ENCODE results near the gene PAPOLB.

The PAPOLB gene

DNA sequence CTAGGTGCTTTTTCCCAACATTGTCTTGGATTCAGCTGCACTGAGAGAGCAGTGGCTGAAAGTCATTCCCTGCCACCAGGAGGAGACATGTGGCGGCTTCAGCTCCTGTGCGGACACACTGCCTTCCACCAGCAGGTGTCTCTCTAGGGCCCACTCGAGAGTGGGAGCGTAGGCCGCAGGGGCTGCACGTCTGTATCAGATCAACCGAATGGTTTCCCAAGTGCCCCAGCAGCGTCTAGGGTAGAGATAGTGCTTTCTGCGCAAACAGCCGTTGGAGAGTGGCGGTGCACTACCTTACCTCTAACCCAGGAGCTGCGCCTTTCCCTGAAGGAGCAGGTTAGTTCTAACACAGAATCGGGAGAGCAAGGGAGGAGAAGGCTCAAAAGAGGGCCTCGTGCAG lies 31.7 kb downstream of the PAPOLB start:
- no peak for DNase-seq (ENCODE audit: low spot score)
- no peak for TF ChIP-seq CTCF (IDR thresholded peaks at IDR 0.05)
- no peak overlapping the region for H3K27ac ChIP-seq
- no peak overlapping the region for H3K4me3 ChIP-seq

GRCh38 chr7:4828720-4829383 lies 33.0 kb downstream of the PAPOLB start:
- DNase-seq (ENCODE audit: low spot score): no peak
- TF ChIP-seq CTCF (IDR thresholded peaks at IDR 0.05): no peak
- H3K4me3 ChIP-seq: no peak overlapping the region
- no peak overlapping the region for H3K27ac ChIP-seq

GRCh38 chr7:4825081-4825480 lies 36.7 kb downstream of the PAPOLB start:
- no peak for DNase-seq (ENCODE audit: low spot score)
- Histone ChIP-seq H3K4me3 (no peak overlapping the region), H3K27ac (no peak overlapping the region)
- TF ChIP-seq CTCF (IDR thresholded peaks at IDR 0.05): no peak

GRCh38 chr7:4824120-4824775 lies 37.6 kb downstream of the PAPOLB start:
- DNase-seq (ENCODE audit: low spot score): no peak
- no peak overlapping the region for H3K4me3 ChIP-seq
- TF ChIP-seq CTCF (IDR thresholded peaks at IDR 0.05): no peak
- no peak overlapping the region for H3K27ac ChIP-seq

DNA sequence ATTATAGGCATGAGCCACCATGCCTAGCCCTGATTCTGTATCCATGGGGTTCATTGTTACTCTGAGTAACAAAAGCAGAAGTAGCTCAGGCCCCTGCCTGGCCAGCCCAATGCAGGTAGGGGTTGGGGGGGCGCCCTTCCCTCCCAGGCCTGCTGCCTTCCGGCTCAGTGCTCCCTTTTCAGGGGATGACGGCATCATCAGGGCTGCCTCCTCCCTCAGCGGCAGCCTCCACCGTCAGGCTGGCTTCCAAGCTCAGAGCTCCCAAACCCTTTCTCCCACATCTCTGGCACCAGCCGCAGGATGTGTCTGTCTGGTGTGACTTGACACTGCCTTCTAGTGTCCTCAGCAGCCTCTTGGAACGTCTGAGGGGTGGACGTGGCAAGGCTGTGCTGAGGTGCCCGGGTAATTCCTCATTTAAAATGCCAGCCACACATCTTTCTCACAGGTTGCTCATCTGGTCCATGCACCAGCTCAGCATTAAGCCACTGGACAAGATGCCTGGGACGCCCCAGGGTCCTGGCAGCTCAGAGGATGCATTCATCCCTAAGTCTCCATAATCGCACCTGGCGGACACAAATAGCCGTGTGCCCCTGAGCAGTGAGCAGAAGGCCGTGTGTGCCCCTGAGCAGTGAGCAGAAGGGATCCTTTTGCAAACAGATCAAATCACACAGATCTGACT lies 38.2 kb downstream of the PAPOLB start:
- no peak for TF ChIP-seq CTCF (IDR thresholded peaks at IDR 0.05)
- H3K27ac ChIP-seq: no peak overlapping the region
- DNase-seq (ENCODE audit: low spot score): no peak
- no peak overlapping the region for H3K4me3 ChIP-seq

DNA sequence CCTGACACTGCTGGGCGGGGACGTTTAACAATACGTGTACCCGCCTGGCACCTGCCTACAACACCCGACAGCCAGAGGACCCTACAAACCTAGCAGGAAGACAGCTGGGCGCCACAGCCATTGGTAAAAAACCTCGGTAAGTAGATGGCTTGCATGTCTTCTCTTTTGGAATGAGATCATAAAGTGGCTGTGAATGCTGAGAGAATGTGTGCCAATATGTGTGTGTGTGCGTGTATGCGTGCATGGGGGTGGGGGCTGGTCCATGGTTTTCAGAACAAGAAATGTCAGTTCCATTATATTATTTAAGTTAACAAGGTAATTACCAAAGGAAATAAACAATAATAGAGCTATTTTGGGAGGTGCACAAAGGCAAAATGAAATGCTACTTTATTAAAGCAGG lies 39.2 kb downstream of the PAPOLB start:
- Histone ChIP-seq H3K4me3 (no peak overlapping the region), H3K27ac (no peak overlapping the region)
- no peak for TF ChIP-seq CTCF (IDR thresholded peaks at IDR 0.05)
- no peak for DNase-seq (ENCODE audit: low spot score)

Data from coronary artery (tissue), 2 donors.